Measurements from ENCODE around the gene SHBG. TPM values are rescaled to one million over a fixed set of nuclear protein-coding genes. Genes with fewer than 3 reads are reported as not detected.

Gene SHBG
- total RNA-seq, 1 experiment from 2014 or later = 0.14 TPM

Other genes starting within 250 kb of the SHBG start
- not detected in 2 replicates for gene TNK1, start 249.0 kb upstream of the SHBG start, total RNA-seq (2014; rRNA removed; shearing (Covaris generic))
- gene PLSCR3, start 235.6 kb upstream of the SHBG start, total RNA-seq (2014; rRNA removed; shearing (Covaris generic)) = 5.9 and 6.7 TPM in 2 replicates
- 62.4 and 71.8 TPM in 2 replicates for gene TMEM256, start 226.0 kb upstream of the SHBG start, total RNA-seq (2014; rRNA removed; shearing (Covaris generic))
- gene NLGN2, start 222.3 kb upstream of the SHBG start, total RNA-seq (2014; rRNA removed; shearing (Covaris generic)) = 5.0 and 6.8 TPM in 2 replicates
- not detected in 2 replicates for gene SPEM1, start 209.8 kb upstream of the SHBG start, total RNA-seq (2014; rRNA removed; shearing (Covaris generic))
- not detected in 2 replicates for gene SPEM2, start 204.5 kb upstream of the SHBG start, total RNA-seq (2014; rRNA removed; shearing (Covaris generic))
- gene SPEM3, start 201.3 kb upstream of the SHBG start, total RNA-seq (2014; rRNA removed; shearing (Covaris generic)) = not detected in 2 replicates
- gene TMEM102, start 194.7 kb upstream of the SHBG start, total RNA-seq (2014; rRNA removed; shearing (Covaris generic)) = 0.10 and 0.53 TPM in 2 replicates
- gene FGF11, start 190.6 kb upstream of the SHBG start, total RNA-seq (2014; rRNA removed; shearing (Covaris generic)) = 4.0 and 5.0 TPM in 2 replicates
- gene CHRNB1, start 185.1 kb upstream of the SHBG start, total RNA-seq (2014; rRNA removed; shearing (Covaris generic)) = 33.3 and 36.9 TPM in 2 replicates
- 4.7 and 5.3 TPM in 2 replicates for gene ZBTB4, start 150.5 kb upstream of the SHBG start, total RNA-seq (2014; rRNA removed; shearing (Covaris generic))
- gene SLC35G6, start 148.7 kb upstream of the SHBG start, total RNA-seq (2014; rRNA removed; shearing (Covaris generic)) = not detected in 2 replicates
- 27.7 and 32.0 TPM in 2 replicates for gene POLR2A, start 145.8 kb upstream of the SHBG start, total RNA-seq (2014; rRNA removed; shearing (Covaris generic))
- gene TNFSF12, start 81.1 kb upstream of the SHBG start, total RNA-seq (2014; rRNA removed; shearing (Covaris generic)) = not detected in 2 replicates
- gene TNFSF13, start 71.4 kb upstream of the SHBG start, total RNA-seq (2014; rRNA removed; shearing (Covaris generic)) = 0.40 and 0.41 TPM in 2 replicates
- 63.8 and 73.6 TPM in 2 replicates for gene SENP3, start 68.2 kb upstream of the SHBG start, total RNA-seq (2014; rRNA removed; shearing (Covaris generic))
- gene CD68, start 50.5 kb upstream of the SHBG start, total RNA-seq (2014; rRNA removed; shearing (Covaris generic)) = 0.18 TPM in 1 of 2 replicates, not detected in the other
- gene MPDU1, start 46.3 kb upstream of the SHBG start, total RNA-seq (2014; rRNA removed; shearing (Covaris generic)) = 44.1 and 49.9 TPM in 2 replicates
- gene SOX15, start 40.0 kb upstream of the SHBG start, total RNA-seq (2014; rRNA removed; shearing (Covaris generic)) = 0.10 and 0.30 TPM in 2 replicates
- gene FXR2, start 15.2 kb upstream of the SHBG start, total RNA-seq (2014; rRNA removed; shearing (Covaris generic)) = 30.2 and 30.6 TPM in 2 replicates
- 17.3 and 17.6 TPM in 2 replicates for gene SAT2, start 2.3 kb upstream of the SHBG start, total RNA-seq (2014; rRNA removed; shearing (Covaris generic))
- 0.04 and 0.10 TPM in 2 replicates for gene ATP1B2, start 20.8 kb downstream of the SHBG start, total RNA-seq (2014; rRNA removed; shearing (Covaris generic))
- 37.8 and 39.5 TPM in 2 replicates for gene TP53, start 57.4 kb downstream of the SHBG start, total RNA-seq (2014; rRNA removed; shearing (Covaris generic))
- 14.9 and 15.6 TPM in 2 replicates for gene WRAP53, start 58.3 kb downstream of the SHBG start, total RNA-seq (2014; rRNA removed; shearing (Covaris generic))
- gene EFNB3, start 75.1 kb downstream of the SHBG start, total RNA-seq (2014; rRNA removed; shearing (Covaris generic)) = 3.5 and 4.1 TPM in 2 replicates
- not detected in 2 replicates for gene DNAH2, start 87.6 kb downstream of the SHBG start, total RNA-seq (2014; rRNA removed; shearing (Covaris generic))
- 6.4 and 9.0 TPM in 2 replicates for gene KDM6B, start 204.1 kb downstream of the SHBG start, total RNA-seq (2014; rRNA removed; shearing (Covaris generic))
- gene TMEM88, start 224.9 kb downstream of the SHBG start, total RNA-seq (2014; rRNA removed; shearing (Covaris generic)) = 0.36 and 0.63 TPM in 2 replicates
- gene NAA38, start 227.4 kb downstream of the SHBG start, total RNA-seq (2014; rRNA removed; shearing (Covaris generic)) = 30.4 and 45.3 TPM in 2 replicates
- 3.5 and 5.3 TPM in 2 replicates for gene CYB5D1, start 227.9 kb downstream of the SHBG start, total RNA-seq (2014; rRNA removed; shearing (Covaris generic))